GM19193 (cell line): ENCODE data around the gene DLEC1.
A peak's percentile ranks its signal among the peaks of the same experiment; 100 is the strongest.

ENCODE experiments used
- POLR2A ChIP-seq: IDR thresholded peaks from 4 replicates; pipeline ENCODE4 v1.6.1; 2011; ENCODE audit not compliant: insufficient read depth, insufficient read length; ENCODE audit errors: extremely low read depth

The DLEC1 gene

DNA sequence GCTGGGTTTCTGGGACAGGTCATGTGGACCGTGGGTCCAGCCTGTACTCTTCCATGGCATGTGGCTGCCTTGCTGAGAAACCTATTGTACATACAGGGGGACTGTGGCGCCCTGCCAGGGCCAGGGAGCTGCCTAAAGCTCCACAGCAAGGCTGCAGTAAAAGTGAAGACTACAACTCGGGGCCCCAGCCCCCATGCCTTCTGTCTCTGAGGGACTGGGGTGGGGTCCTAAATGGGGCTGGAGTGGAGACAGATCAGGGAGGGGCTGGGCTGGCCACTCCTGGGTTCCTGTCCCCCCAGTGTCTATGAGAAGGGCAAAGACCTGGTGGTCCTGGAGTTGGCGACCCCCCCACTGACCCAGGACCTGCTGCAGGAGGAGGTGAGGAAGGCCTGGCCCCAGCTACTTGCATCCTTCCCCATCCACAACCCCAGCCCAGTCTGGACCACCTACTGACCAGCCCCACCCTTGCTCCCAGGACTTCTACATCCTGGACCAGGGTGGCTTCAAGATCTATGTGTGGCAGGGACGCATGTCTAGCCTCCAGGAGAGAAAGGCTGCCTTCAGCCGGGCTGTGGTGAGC is 41.1 kb upstream of the DLEC1 start:
- no peak for TF ChIP-seq POLR2A

GRCh38 chr3:37999836-38000235 is 39.2 kb upstream of the DLEC1 start:
- no peak for TF ChIP-seq POLR2A

DNA sequence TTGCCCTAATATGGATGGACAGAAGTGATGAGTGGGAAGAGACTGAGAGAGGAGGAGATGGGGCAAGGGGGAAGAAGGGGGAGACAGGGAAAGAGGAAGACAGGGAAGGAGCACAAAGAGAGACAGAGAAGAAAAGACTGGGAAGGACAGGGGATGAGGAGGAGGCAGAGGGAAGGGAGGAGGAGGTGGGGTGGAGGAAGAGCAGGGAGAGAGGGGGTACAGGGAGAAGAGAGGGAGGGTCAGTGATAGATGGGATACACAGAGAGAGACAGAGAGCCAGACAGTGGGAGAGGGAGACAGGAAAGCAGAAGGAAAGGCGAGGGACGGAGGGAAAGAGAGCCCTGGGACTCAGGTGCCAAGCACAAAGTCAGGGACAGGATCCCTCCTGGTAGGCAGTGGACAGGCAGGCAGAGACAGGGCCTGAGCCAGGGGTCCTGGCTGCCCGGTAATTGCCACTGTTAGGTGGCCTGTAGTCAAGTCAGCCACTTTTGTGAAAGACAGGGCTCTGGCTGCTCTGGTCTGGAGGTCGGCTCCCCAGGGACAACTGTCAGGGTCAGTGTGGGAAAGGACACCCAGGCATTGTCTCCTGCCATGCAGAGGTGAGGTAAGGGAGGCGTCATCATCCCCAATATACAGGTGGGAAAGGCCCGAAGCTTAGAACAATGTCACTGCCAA is 38.6 kb upstream of the DLEC1 start:
- no peak for TF ChIP-seq POLR2A

- TF ChIP-seq POLR2A: no peak
These were observed 38.0 kb upstream of the DLEC1 start for GRCh38 chr3:38000965-38001455.

DNA sequence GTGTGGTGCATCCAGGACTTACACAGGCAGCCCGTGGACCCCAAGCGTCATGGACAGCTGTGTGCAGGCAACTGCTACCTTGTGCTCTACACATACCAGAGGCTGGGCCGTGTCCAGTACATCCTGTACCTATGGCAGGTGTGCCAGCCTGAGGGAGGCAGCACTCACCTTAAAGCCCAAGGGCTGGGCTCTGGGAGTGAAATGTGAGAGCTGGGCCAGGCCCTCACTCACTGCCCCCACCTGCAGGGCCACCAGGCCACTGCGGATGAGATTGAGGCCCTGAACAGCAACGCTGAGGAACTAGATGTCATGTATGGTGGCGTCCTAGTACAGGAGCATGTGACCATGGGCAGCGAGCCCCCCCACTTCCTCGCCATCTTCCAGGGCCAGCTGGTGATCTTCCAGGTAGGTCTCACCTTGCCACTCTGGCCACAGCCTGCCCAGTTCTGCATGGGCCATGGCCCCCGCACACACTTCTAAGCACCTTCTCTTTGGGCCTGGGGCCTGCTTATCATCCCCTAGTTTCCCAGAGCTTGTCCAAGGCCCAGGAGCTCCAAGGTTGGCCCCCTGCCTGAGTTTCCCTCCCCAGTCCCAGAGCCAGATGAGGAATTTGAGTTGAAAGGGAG is 37.4 kb upstream of the DLEC1 start:
- no peak for TF ChIP-seq POLR2A

- no peak for TF ChIP-seq POLR2A
These were observed 36.6 kb upstream of the DLEC1 start for GRCh38 chr3:38002291-38002876.

- no peak for TF ChIP-seq POLR2A
These were observed 36.1 kb upstream of the DLEC1 start for GRCh38 chr3:38002940-38003339.

GRCh38 chr3:38003371-38003816 is 35.6 kb upstream of the DLEC1 start:
- TF ChIP-seq POLR2A: peak; percentile 18

GRCh38 chr3:38003817-38004414 is 35.1 kb upstream of the DLEC1 start:
- TF ChIP-seq POLR2A: no peak

DNA sequence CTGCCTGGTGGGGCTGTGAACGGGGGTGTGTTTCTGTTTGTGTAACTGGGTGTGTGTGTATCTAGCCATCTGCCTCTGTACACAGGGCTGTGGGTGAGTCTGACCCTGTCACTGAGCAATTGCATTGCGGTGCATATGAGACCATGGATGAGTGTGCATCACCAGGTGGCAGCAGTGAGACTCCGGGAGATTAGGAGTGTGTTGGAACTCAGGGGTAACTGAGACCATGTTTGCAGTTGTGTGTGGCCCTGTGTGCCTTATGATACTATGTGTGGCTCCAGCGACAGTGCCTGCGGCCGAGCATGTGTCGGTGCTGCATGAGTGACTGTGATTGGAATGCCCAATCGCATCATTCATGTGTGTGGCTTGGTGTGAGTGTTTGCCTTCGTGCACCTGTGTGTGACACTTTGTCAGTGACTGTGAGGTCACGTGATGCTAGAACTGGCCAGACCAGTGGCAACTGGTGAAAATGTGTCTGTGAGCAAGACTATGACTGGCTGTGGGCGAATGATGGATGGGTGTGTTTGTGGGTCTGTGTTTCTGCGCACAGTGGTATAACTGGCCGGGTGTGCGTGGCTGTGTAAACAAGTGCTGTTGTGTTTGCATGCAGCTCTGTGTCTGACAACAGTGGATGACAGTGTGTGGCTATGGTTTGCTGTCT is 34.5 kb upstream of the DLEC1 start:
- TF ChIP-seq POLR2A: no peak

DNA sequence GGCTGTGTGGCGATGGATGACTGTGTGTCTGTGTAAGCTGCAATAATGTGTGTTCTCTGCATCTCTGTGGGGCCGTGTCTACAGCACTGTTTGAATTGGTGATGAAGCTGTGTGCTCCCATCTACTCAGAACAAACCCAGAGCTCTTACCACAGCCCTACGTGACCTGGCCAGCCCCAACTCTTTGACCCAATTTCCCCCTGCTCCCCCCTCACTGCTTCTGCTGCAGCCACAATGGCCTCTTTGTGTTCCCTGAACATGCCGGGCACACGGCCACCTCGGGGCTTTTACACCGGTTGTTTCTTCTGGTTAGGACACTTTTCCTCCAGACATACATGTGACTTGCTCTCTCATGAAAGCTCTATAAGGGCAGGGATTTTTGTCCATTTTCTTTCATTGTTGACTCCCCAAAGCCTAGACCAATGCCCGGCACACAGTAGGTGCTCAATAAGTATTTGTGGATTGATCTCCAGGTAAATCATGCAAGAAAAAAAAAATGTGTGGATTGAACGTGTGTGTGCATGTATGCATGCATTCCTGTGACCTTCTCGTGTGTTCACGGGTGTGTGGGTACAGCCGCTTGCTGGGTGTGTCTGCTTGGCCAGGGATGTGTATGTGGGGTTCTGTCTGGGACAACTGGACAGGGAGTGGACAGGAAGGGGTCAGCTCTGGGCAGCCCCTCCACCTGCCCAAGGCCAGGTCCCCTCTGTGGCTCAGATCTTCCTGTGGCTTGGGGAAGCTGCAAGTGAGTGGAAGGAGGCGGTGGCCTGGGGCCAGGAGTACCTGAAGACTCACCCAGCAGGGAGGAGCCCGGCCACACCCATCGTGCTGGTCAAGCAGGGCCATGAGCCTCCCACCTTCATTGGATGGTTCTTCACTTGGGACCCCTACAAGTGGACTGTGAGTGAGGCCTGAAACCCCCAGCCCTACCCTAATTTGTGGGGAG is 33.7 kb upstream of the DLEC1 start:
- no peak for TF ChIP-seq POLR2A

DNA sequence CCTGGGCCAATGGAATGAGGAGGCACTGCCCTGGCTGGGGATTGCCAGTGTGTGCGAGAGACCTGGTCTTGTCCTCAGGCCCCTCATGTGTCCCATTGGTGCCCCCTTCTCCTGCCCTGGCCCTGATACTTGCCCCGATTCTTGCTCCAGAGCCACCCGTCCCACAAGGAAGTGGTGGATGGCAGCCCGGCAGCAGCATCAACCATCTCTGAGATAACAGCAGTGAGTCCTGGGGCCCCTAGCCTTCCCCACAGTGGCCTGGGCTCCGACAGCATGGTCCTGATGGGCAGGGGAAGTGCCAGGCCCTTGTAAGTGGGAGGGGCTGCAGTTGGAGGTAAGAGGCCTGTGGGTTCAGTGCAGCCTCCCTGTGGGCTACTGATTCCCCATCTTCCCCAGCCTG is 33.0 kb upstream of the DLEC1 start:
- TF ChIP-seq POLR2A: no peak

GRCh38 chr3:38006445-38006995 is 32.5 kb upstream of the DLEC1 start:
- no peak for TF ChIP-seq POLR2A

DNA sequence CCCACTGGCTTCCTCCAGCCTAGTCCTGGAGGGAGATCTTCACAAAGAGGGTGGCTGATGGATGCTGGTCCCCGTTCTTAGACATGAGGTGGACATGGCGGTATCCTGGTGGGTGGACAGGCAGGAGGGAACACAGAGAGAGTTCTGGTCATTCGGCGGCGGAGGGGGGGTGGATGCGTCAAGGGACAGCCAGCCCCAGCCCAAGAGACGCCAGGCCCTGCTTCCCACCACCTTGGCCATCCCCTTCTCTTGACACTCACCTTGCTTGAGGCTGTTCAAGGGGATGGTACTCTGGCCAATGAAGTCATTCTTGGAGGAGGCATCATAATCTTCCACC is 31.3 kb upstream of the DLEC1 start:
- TF ChIP-seq POLR2A: no peak

DNA sequence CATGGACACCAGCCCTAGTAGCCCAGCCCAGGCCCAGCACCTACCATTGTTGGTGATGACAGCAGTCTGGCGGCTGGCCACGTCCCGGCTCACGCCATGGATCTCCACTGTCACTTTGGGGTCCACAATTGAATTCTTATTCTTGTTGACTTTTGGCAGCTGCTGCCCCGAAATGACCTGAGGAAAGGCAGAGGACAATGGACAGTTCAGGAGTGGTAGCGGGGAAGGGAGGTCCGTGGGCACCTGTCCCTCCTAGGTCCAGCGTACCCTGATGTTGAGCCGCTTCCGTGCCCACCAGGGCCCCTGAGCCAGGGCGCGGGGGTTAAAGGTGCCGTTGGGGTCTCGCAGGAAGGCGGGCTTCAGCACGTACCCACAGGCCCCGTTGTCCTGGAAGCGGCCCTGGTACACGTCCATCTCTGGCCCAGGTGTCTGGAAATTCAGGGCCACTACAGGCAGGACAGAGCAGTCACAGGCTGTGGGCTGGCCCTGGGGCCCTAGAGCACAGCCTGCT is 30.8 kb upstream of the DLEC1 start:
- TF ChIP-seq POLR2A: no peak
